WTC11 (cell line): ENCODE measurements around the gene CALY. TPM values are rescaled to one million over a fixed set of nuclear protein-coding genes. Genes with fewer than 3 reads are reported as not detected.

ENCODE experiments used
- ATAC-seq: fragments of 200-7000 bp; cut with Tn5 transposase; 2 replicates; pipeline ENCODE4 v1.10.0; 2021; ENCODE audit warnings: mild to moderate bottlenecking, moderate library complexity
- CTCF ChIA-PET: fragments of 300-600 bp; sonication (Branson Sonifier 250); formaldehyde crosslinking; loops from one replicate; lab custom pipeline; 2021; ENCODE audit warnings: antibody characterized with exemption; lab: Charles Lee
- POLR2A ChIA-PET: fragments of 350-600 bp; sonication (Branson Sonifier 250); formaldehyde crosslinking; loops from one replicate; lab custom pipeline; 2021; ENCODE audit warnings: antibody characterized with exemption; lab: Charles Lee
- DNase-seq: peaks from one replicate; pipeline ENCODE4 v3.0.0; 2021; ENCODE audit warnings: low spot score
- H3K27ac Mint-ChIP-seq: 2 replicates; pipeline ENCODE4 v1.8.0; 2021; ENCODE audit warnings: mixed read lengths
- H3K27me3 Mint-ChIP-seq: 2 replicates; pipeline ENCODE4 v1.8.0; 2021; ENCODE audit warnings: low read depth, mild to moderate bottlenecking, moderate library complexity, mixed read lengths
- H3K36me3 Mint-ChIP-seq: 2 replicates; pipeline ENCODE4 v1.8.0; 2021; ENCODE audit warnings: mixed read lengths
- H3K4me1 Mint-ChIP-seq: 2 replicates; pipeline ENCODE4 v1.8.0; 2022; ENCODE audit warnings: mixed read lengths
- H3K4me3 Mint-ChIP-seq: 2 replicates; pipeline ENCODE4 v1.8.0; 2021; ENCODE audit warnings: mild to moderate bottlenecking, moderate library complexity, mixed read lengths
- H3K9me3 Mint-ChIP-seq: 2 replicates; pipeline ENCODE4 v1.8.0; 2021; ENCODE audit warnings: mixed read lengths
- AR ChIP-seq: fragments of 250-450 bp; sonication (Bioruptor Pico); IDR thresholded peaks from 2 replicates; pipeline ENCODE4 v1.9.0; 2021; ENCODE audit warnings: mild to moderate bottlenecking
- ATF1 ChIP-seq: sonication (generic); formaldehyde crosslinking; IDR thresholded peaks from 2 replicates; pipeline ENCODE4 v1.8.1; 2023; ENCODE audit warnings: mild to moderate bottlenecking, moderate library complexity, missing genetic modification reagents
- CBFB ChIP-seq: sonication (generic); formaldehyde crosslinking; IDR thresholded peaks from 2 replicates; pipeline ENCODE4 v1.8.1; 2022; ENCODE audit warnings: mild to moderate bottlenecking, low read depth, missing genetic modification reagents
- CREB1 ChIP-seq: sonication (generic); formaldehyde crosslinking; IDR thresholded peaks from 2 replicates; pipeline ENCODE4 v1.8.0; 2023; ENCODE audit warnings: mild to moderate bottlenecking, missing genetic modification reagents
- E2F1 ChIP-seq: sonication (generic); formaldehyde crosslinking; IDR thresholded peaks from 2 replicates; pipeline ENCODE4 v1.8.0; 2022; ENCODE audit warnings: mild to moderate bottlenecking, missing genetic modification reagents
- E2F4 ChIP-seq: sonication (generic); formaldehyde crosslinking; IDR thresholded peaks from 2 replicates; pipeline ENCODE4 v1.8.1; 2022; ENCODE audit warnings: low read depth, mild to moderate bottlenecking, moderate library complexity, missing genetic modification reagents, borderline replicate concordance
- FOXP1 ChIP-seq: sonication (generic); formaldehyde crosslinking; IDR thresholded peaks from 2 replicates; pipeline ENCODE4 v1.8.0; 2022; ENCODE audit warnings: missing genetic modification reagents, mild to moderate bottlenecking, moderate library complexity, borderline replicate concordance
- FOXP4 ChIP-seq: sonication (generic); formaldehyde crosslinking; IDR thresholded peaks from 2 replicates; pipeline ENCODE4 v1.8.0; 2022; ENCODE audit warnings: mild to moderate bottlenecking, missing genetic modification reagents
- GRHL2 ChIP-seq: fragments of 250-450 bp; sonication (Bioruptor Pico); IDR thresholded peaks from 2 replicates; pipeline ENCODE4 v1.8.0; 2022; ENCODE audit warnings: mild to moderate bottlenecking, moderate library complexity; ENCODE audit not compliant: insufficient replicate concordance, severe bottlenecking
- NFYB ChIP-seq: sonication (generic); formaldehyde crosslinking; conservative IDR thresholded peaks from 2 replicates; pipeline ENCODE4 v1.8.0; 2022; ENCODE audit warnings: low read depth, missing genetic modification reagents
- RELA ChIP-seq: sonication (generic); formaldehyde crosslinking; IDR thresholded peaks from 2 replicates; pipeline ENCODE4 v1.8.1; 2022; ENCODE audit warnings: missing genetic modification reagents, mild to moderate bottlenecking, borderline replicate concordance
- RORB ChIP-seq: fragments of 250-450 bp; sonication (Bioruptor Pico); IDR thresholded peaks from 2 replicates; pipeline ENCODE4 v1.9.0; 2021; ENCODE audit warnings: mild to moderate bottlenecking
- SMAD3 ChIP-seq: sonication (generic); formaldehyde crosslinking; IDR thresholded peaks from 2 replicates; pipeline ENCODE4 v1.8.0; 2022; ENCODE audit warnings: missing genetic modification reagents, mild to moderate bottlenecking, borderline replicate concordance
- SP1 ChIP-seq: sonication (generic); formaldehyde crosslinking; conservative IDR thresholded peaks from 2 replicates; pipeline ENCODE4 v1.8.1; 2022; ENCODE audit warnings: missing genetic modification reagents
- STAT6 ChIP-seq: sonication (generic); formaldehyde crosslinking; conservative IDR thresholded peaks from 2 replicates; pipeline ENCODE4 v1.8.1; 2023; ENCODE audit warnings: mild to moderate bottlenecking, low read depth, missing genetic modification reagents, moderate library complexity
- USF1 ChIP-seq: sonication (generic); formaldehyde crosslinking; IDR thresholded peaks from 2 replicates; pipeline ENCODE4 v1.8.0; 2022; ENCODE audit warnings: mild to moderate bottlenecking, missing genetic modification reagents
- ZBTB21 ChIP-seq: sonication (generic); formaldehyde crosslinking; IDR thresholded peaks from 2 replicates; pipeline ENCODE4 v1.8.1; 2023; ENCODE audit warnings: mild to moderate bottlenecking, missing genetic modification reagents, borderline replicate concordance
- ZNF263 ChIP-seq: sonication (generic); formaldehyde crosslinking; IDR thresholded peaks from 2 replicates; pipeline ENCODE4 v1.8.1; 2022; ENCODE audit warnings: low read depth, mild to moderate bottlenecking, moderate library complexity, missing genetic modification reagents
- total RNA-seq: library from RNA; stranded (reverse); gene quantifications from 3 replicates; pipeline ENCODE4 v1.2.3, GENCODE V29; 2021

Gene CALY
- total RNA-seq, 1 experiment from 2014 or later = 0.63 TPM

- Mint-ChIP-seq H3K27me3 (peaks cover 62% of the 10 kb centered on the region), H3K27ac (no peak overlapping the region), H3K4me3 (no peak overlapping the region; the same call in 1 of the 2 replicates), H3K4me1 (peaks cover 2% of the 10 kb centered on the region; the same call in 1 of the 2 replicates), H3K9me3 (no peaks in the 10 kb centered on the region), H3K36me3 (peaks cover 2% of the 10 kb centered on the region; the same call in 1 of the 2 replicates)
- POLR2A ChIA-PET = no interaction called here
- CTCF ChIA-PET = no interaction called here
- DNase-seq (no peak), ATAC-seq (no peak)
- TF ChIP-seq ATF1 (CRISPR knock-in tag) (no peak), USF1 (CRISPR knock-in tag) (no peak), GRHL2 (CRISPR knock-in tag) (no peak), STAT6 (no peak), FOXP4 (CRISPR knock-in tag) (no peak), SP1 (CRISPR knock-in tag) (no peak), CBFB (CRISPR knock-in tag) (no peak), ZBTB21 (no peak), AR (no peak), ZNF263 (CRISPR knock-in tag) (no peak), CREB1 (no peak), SMAD3 (CRISPR knock-in tag) (no peak), NFYB (CRISPR knock-in tag) (no peak), E2F4 (CRISPR knock-in tag) (no peak), RORB (CRISPR knock-in tag) (no peak), FOXP1 (no peak), RELA (CRISPR knock-in tag) (no peak), E2F1 (no peak)
These were observed 38.8 kb upstream of the CALY start for GRCh38 chr10:133375357-133376115.
